GM21367 (cell line): ENCODE results near the gene ZFC3H1.
A peak's percentile ranks its signal among the peaks of the same experiment; 100 is the strongest.

ENCODE experiments used
- ATAC-seq: cut with Tn5 transposase; IDR thresholded peaks from one replicate; pipeline ENCODE4 v1.9.1; 2021; ENCODE audit not compliant: unreplicated experiment

Gene ZFC3H1

GRCh38 chr12:71640316-71640715 is 23.3 kb downstream of the ZFC3H1 start:
- ATAC-seq, result no peak

- peak; percentile 54 for ATAC-seq
These were observed 24.3 kb downstream of the ZFC3H1 start for GRCh38 chr12:71639341-71639760.

GRCh38 chr12:71638499-71638898 is 25.1 kb downstream of the ZFC3H1 start:
- no peak for ATAC-seq

- no peak for ATAC-seq
These were observed 26.9 kb downstream of the ZFC3H1 start for GRCh38 chr12:71636704-71637115.

- ATAC-seq, result no peak
These were observed 36.1 kb downstream of the ZFC3H1 start for GRCh38 chr12:71627438-71628002.

GRCh38 chr12:71626768-71627167 is 36.9 kb downstream of the ZFC3H1 start:
- no peak for ATAC-seq

- peak; percentile 81 for ATAC-seq
These were observed 37.5 kb downstream of the ZFC3H1 start for GRCh38 chr12:71626098-71626497.

GRCh38 chr12:71625476-71625875 is 38.2 kb downstream of the ZFC3H1 start:
- ATAC-seq, result no peak

GRCh38 chr12:71621938-71622337 is 41.7 kb downstream of the ZFC3H1 start:
- no peak for ATAC-seq

GRCh38 chr12:71610031-71610795 is 53.4 kb downstream of the ZFC3H1 start:
- ATAC-seq, result no peak

GRCh38 chr12:71607494-71608330 is 55.9 kb downstream of the ZFC3H1 start:
- ATAC-seq, result no peak

- no peak for ATAC-seq
These were observed 58.6 kb downstream of the ZFC3H1 start for GRCh38 chr12:71605039-71605438.

GRCh38 chr12:71602761-71603577 is 60.7 kb downstream of the ZFC3H1 start:
- no peak for ATAC-seq

GRCh38 chr12:71601546-71601945 is 62.1 kb downstream of the ZFC3H1 start:
- ATAC-seq, result no peak

- ATAC-seq, result no peak
These were observed 64.4 kb downstream of the ZFC3H1 start for GRCh38 chr12:71599210-71599609.

GRCh38 chr12:71594214-71594948 is 69.3 kb downstream of the ZFC3H1 start:
- no peak for ATAC-seq

- ATAC-seq, result no peak
These were observed 70.8 kb downstream of the ZFC3H1 start for GRCh38 chr12:71592841-71593240.

GRCh38 chr12:71591601-71592000 is 72.0 kb downstream of the ZFC3H1 start:
- ATAC-seq, result no peak

GRCh38 chr12:71589478-71589881 is 74.2 kb downstream of the ZFC3H1 start:
- no peak for ATAC-seq

GRCh38 chr12:71587012-71587411 is 76.6 kb downstream of the ZFC3H1 start:
- ATAC-seq, result no peak
